HG02885 (cell line): ENCODE measurements around the gene PDGFA.
A peak's percentile ranks its signal among the peaks of the same experiment; 100 is the strongest.

Experiments used
- ATAC-seq: cut with Tn5 transposase; IDR thresholded peaks from one replicate; pipeline ENCODE4 v1.9.1; 2021; ENCODE audit warnings: mild to moderate bottlenecking; ENCODE audit not compliant: unreplicated experiment, poor library complexity

PDGFA gene

GRCh38 chr7:519484-520390 is at the start of gene PDGFA:
PDGFA (minus strand) TSS chr7:519846; CDS start chr7:519001, 845 bp downstream.
- peak; percentile 26 for ATAC-seq

GRCh38 chr7:568031-568951 is 48.6 kb upstream of the PDGFA start:
- ATAC-seq = no peak

- no peak for ATAC-seq
These were observed 47.7 kb upstream of the PDGFA start for GRCh38 chr7:567305-567883.

GRCh38 chr7:566100-566499 is 46.5 kb upstream of the PDGFA start:
- no peak for ATAC-seq

GRCh38 chr7:564176-564865 is 44.7 kb upstream of the PDGFA start:
- no peak for ATAC-seq

- no peak for ATAC-seq
These were observed 44.1 kb upstream of the PDGFA start for GRCh38 chr7:563629-564170.

- no peak for ATAC-seq
These were observed 43.4 kb upstream of the PDGFA start for GRCh38 chr7:562789-563628.

- no peak for ATAC-seq
These were observed 42.7 kb upstream of the PDGFA start for GRCh38 chr7:562374-562675.

- ATAC-seq = no peak
These were observed 42.2 kb upstream of the PDGFA start for GRCh38 chr7:561631-562373.

GRCh38 chr7:560966-561630 is 41.5 kb upstream of the PDGFA start:
- no peak for ATAC-seq

GRCh38 chr7:559396-559705 is 39.7 kb upstream of the PDGFA start:
- ATAC-seq = no peak

- ATAC-seq = no peak
These were observed 37.9 kb upstream of the PDGFA start for GRCh38 chr7:557558-557881.

- ATAC-seq = no peak
These were observed 37.4 kb upstream of the PDGFA start for GRCh38 chr7:556837-557557.

GRCh38 chr7:556291-556826 is 36.7 kb upstream of the PDGFA start:
- no peak for ATAC-seq

GRCh38 chr7:555551-556160 is 36.0 kb upstream of the PDGFA start:
- no peak for ATAC-seq

- no peak for ATAC-seq
These were observed 34.0 kb upstream of the PDGFA start for GRCh38 chr7:553636-554111.
